OCI-LY1 (cell line): ENCODE data around the gene TMC4.

ENCODE experiments used
- H2AFZ ChIP-seq: fragments of 200-600 bp; sonication (generic), shearing (Covaris generic); 2 replicates; pipeline ENCODE4 v1.6.0; 2014; ENCODE audit warnings: antibody characterized with exemption, mild to moderate bottlenecking, low read length
- H3F3A ChIP-seq: fragments of 200-600 bp; sonication (generic), shearing (Covaris generic); 2 replicates; pipeline ENCODE4 v1.6.0; 2014; ENCODE audit warnings: mild to moderate bottlenecking, antibody characterized with exemption, low read length, moderate library complexity; ENCODE audit not compliant: insufficient read depth
- H3K27ac ChIP-seq: fragments of 200-600 bp; sonication (generic); 2 replicates; pipeline ENCODE4 v1.5.1; 2014; ENCODE audit warnings: low read length, mixed run types, mild to moderate bottlenecking, low read depth; ENCODE audit not compliant: poor library complexity, severe bottlenecking
- H3K27me3 ChIP-seq: fragments of 200-600 bp; sonication (generic); 2 replicates; pipeline ENCODE4 v1.6.0; 2014; ENCODE audit warnings: antibody characterized with exemption, mild to moderate bottlenecking, low read length, moderate library complexity; ENCODE audit not compliant: insufficient read depth
- H3K36me3 ChIP-seq: fragments of 200-600 bp; sonication (generic); 2 replicates; pipeline ENCODE4 v1.6.1; 2014; ENCODE audit warnings: mild to moderate bottlenecking, antibody characterized with exemption, low read length, moderate library complexity, mixed read lengths; ENCODE audit not compliant: insufficient read depth
- H3K4me1 ChIP-seq: fragments of 200-600 bp; sonication (generic); 2 replicates; pipeline ENCODE4 v1.5.1; 2014; ENCODE audit warnings: mild to moderate bottlenecking, low read length, moderate library complexity; ENCODE audit not compliant: insufficient read depth, severe bottlenecking
- H3K4me2 ChIP-seq: fragments of 200-600 bp; sonication (generic), shearing (Covaris generic); 2 replicates; pipeline ENCODE4 v1.6.1; 2014; ENCODE audit warnings: low read length
- H3K4me3 ChIP-seq: fragments of 200-600 bp; sonication (generic); 2 replicates; pipeline ENCODE4 v1.5.1; 2014; ENCODE audit warnings: low read length, low read depth, mild to moderate bottlenecking, mixed read lengths; ENCODE audit not compliant: poor library complexity, severe bottlenecking
- H3K79me2 ChIP-seq: fragments of 200-600 bp; shearing (Covaris generic); 2 replicates; pipeline ENCODE4 v1.6.1; 2016; ENCODE audit warnings: mixed run types, low read length, mixed read lengths; ENCODE audit not compliant: insufficient read depth
- H3K9ac ChIP-seq: fragments of 200-600 bp; sonication (generic), shearing (Covaris generic); 2 replicates; pipeline ENCODE4 v1.6.1; 2014; ENCODE audit warnings: mild to moderate bottlenecking, low read length, mixed read lengths
- H3K9me2 ChIP-seq: fragments of 200-600 bp; sonication (generic), shearing (Covaris generic); 2 replicates; pipeline ENCODE4 v1.6.1; 2014; ENCODE audit warnings: low read depth, mild to moderate bottlenecking, low read length, mixed read lengths
- H3K9me3 ChIP-seq: fragments of 200-600 bp; shearing (Covaris generic); 2 replicates; pipeline ENCODE4 v1.6.1; 2014; ENCODE audit warnings: low read length, mixed read lengths
- H4K20me1 ChIP-seq: fragments of 200-600 bp; sonication (generic), shearing (Covaris generic); 2 replicates; pipeline ENCODE4 v1.6.0; 2016; ENCODE audit warnings: mild to moderate bottlenecking, low read length; ENCODE audit not compliant: insufficient read depth
- CTCF ChIP-seq: fragments of 200-600 bp; sonication (generic), shearing (Covaris generic); IDR thresholded peaks from 2 replicates; pipeline ENCODE4 v1.5.1; 2017; ENCODE audit warnings: mild to moderate bottlenecking, antibody characterized with exemption, low read length, moderate library complexity, mixed read lengths
- EZH2 ChIP-seq: fragments of 200-600 bp; sonication (generic), shearing (Covaris generic); IDR thresholded peaks from 2 replicates; pipeline ENCODE4 v1.8.0; 2017; ENCODE audit warnings: borderline replicate concordance, mixed run types, mild to moderate bottlenecking, antibody characterized with exemption, low read length, moderate library complexity, mixed read lengths

TMC4 gene

GRCh38 chr19:54191011-54191810, 18.3 kb upstream of the TMC4 start, which contains the start of gene TSEN34:
Gene TSEN34 (plus strand): TSS chr19:54191308. CDS start chr19:54191365, 57 bp downstream.
- TF ChIP-seq EZH2 (no peak), CTCF (no peak)
- Histone ChIP-seq H3K27ac (peak within 1 kb of the TSS; percentile 92), H3F3A (no peaks in the 10 kb centered on the region), H3K4me1 (peaks cover 21% of the 10 kb centered on the region), H3K79me2 (no peaks in the 10 kb centered on the region), H3K27me3 (no peaks in the 10 kb centered on the region), H3K4me2 (peak within 1 kb of the TSS; percentile 93), H3K4me3 (peak within 1 kb of the TSS; percentile 82), H3K9me3 (no peaks in the 10 kb centered on the region), H3K9me2 (no peaks in the 10 kb centered on the region), H3K36me3 (peaks cover 16% of the 10 kb centered on the region; the same call in 1 of the 2 replicates), H4K20me1 (no peaks in the 10 kb centered on the region), H3K9ac (peak within 1 kb of the TSS; percentile 80), H2AFZ (no peak within 1 kb of the TSS)

- Histone ChIP-seq H3K9me2 (no peaks in the 10 kb centered on the region), H3K27me3 (no peaks in the 10 kb centered on the region), H3K36me3 (peaks cover 16% of the 10 kb centered on the region; the same call in 1 of the 2 replicates), H3K79me2 (no peaks in the 10 kb centered on the region), H3K4me2 (peak overlapping the region; percentile 93), H3F3A (no peaks in the 10 kb centered on the region), H3K27ac (peak overlapping the region; percentile 92), H4K20me1 (no peaks in the 10 kb centered on the region), H3K4me3 (peak overlapping the region; percentile 82), H2AFZ (no peak overlapping the region), H3K4me1 (peaks cover 21% of the 10 kb centered on the region), H3K9ac (peak overlapping the region; percentile 80), H3K9me3 (no peaks in the 10 kb centered on the region)
- TF ChIP-seq EZH2 (no peak), CTCF (no peak)
Measured at GRCh38 chr19:54190503-54191010, 17.6 kb upstream of the TMC4 start.

- no peaks in the 10 kb centered on the region for H3K27me3 ChIP-seq
- peak overlapping the region; percentile 92 for H3K27ac ChIP-seq
- no peak for TF ChIP-seq CTCF
- no peak for TF ChIP-seq EZH2
- no peaks in the 10 kb centered on the region for H3K9me2 ChIP-seq
- H3K4me1 ChIP-seq, result peaks cover 21% of the 10 kb centered on the region
- no peaks in the 10 kb centered on the region for H4K20me1 ChIP-seq
- H3K36me3 ChIP-seq, result peaks cover 16% of the 10 kb centered on the region; the same call in 1 of the 2 replicates
- peak overlapping the region; percentile 92 for H3K9ac ChIP-seq
- H3K4me2 ChIP-seq, result peak overlapping the region; percentile 93
- H3F3A ChIP-seq, result no peaks in the 10 kb centered on the region
- H3K79me2 ChIP-seq, result no peaks in the 10 kb centered on the region
- H3K4me3 ChIP-seq, result peak overlapping the region; percentile 82
- no peaks in the 10 kb centered on the region for H3K9me3 ChIP-seq
- H2AFZ ChIP-seq, result no peak overlapping the region
Measured at GRCh38 chr19:54189735-54190502, 17.0 kb upstream of the TMC4 start.
